Liver (tissue), 9 donors: ENCODE measurements around the gene DDX17. TPM values are rescaled to one million over a fixed set of nuclear protein-coding genes. Genes with fewer than 3 reads are reported as not detected.

Source experiments
- DNase-seq: peaks from one replicate; pipeline ENCODE4 v3.0.0-alpha.2; 2017; ENCODE audit warnings: low spot score
- H3K27ac ChIP-seq, 2 donors: one replicate each; pipeline ENCODE4 v1.7.0; 2013; ENCODE audit warnings: inconsistent platforms in 2 of 2, low read length in 2 of 2, control low read depth in 1 of 2, low read depth in 1 of 2, mild to moderate bottlenecking in 1 of 2
- H3K27me3 ChIP-seq, 4 donors: one replicate each; pipeline versions ENCODE4 v1.6.1 to v1.7.0; 2013; ENCODE audit warnings: low read length in 3 of 4, inconsistent platforms in 1 of 4, mild to moderate bottlenecking in 1 of 4, moderate library complexity in 1 of 4; ENCODE audit not compliant: control insufficient read depth in 4 of 4, insufficient read depth in 4 of 4
- H3K36me3 ChIP-seq, 4 donors: one replicate each; pipeline versions ENCODE4 v1.6.1 to v1.7.0; 2013; ENCODE audit warnings: low read length in 3 of 4, mild to moderate bottlenecking in 3 of 4, low read depth in 1 of 4, moderate library complexity in 1 of 4; ENCODE audit not compliant: control insufficient read depth in 4 of 4, insufficient read depth in 3 of 4
- H3K4me1 ChIP-seq, 4 donors: one replicate each; pipeline versions ENCODE4 v1.6.1 to v1.7.0; 2013; ENCODE audit warnings: low read length in 3 of 4, mild to moderate bottlenecking in 3 of 4, moderate library complexity in 1 of 4; ENCODE audit not compliant: control insufficient read depth in 4 of 4, insufficient read depth in 4 of 4
- H3K4me3 ChIP-seq, 3 donors: one replicate each; pipeline versions ENCODE4 v1.6.1 to v1.7.0; 2013; ENCODE audit warnings: low read length in 3 of 3, control low read depth in 1 of 3, low read depth in 1 of 3, mild to moderate bottlenecking in 1 of 3
- H3K9ac ChIP-seq, 2 donors: one replicate each; pipeline ENCODE4 v1.7.0; 2013; ENCODE audit warnings: low read length in 2 of 2, mild to moderate bottlenecking in 2 of 2, moderate library complexity in 2 of 2, control low read depth in 1 of 2, low read depth in 1 of 2
- H3K9me3 ChIP-seq, 4 donors: one replicate each; pipeline versions ENCODE4 v1.6.1 to v1.7.0; 2013; ENCODE audit warnings: low read length in 3 of 4; ENCODE audit not compliant: control insufficient read depth in 4 of 4
- EGR1 ChIP-seq, 2 donors: IDR thresholded peaks; 2 replicates each; pipeline ENCODE4 v1.6.1; 2016 to 2018; ENCODE audit warnings: antibody characterized with exemption in 2 of 2, low read depth in 2 of 2
- FOXA1 ChIP-seq: IDR thresholded peaks from 2 replicates; pipeline ENCODE4 v1.6.1; 2016; ENCODE audit warnings: antibody characterized with exemption
- FOXA2 ChIP-seq: IDR thresholded peaks from 2 replicates; pipeline ENCODE4 v1.6.1; 2016; ENCODE audit warnings: antibody characterized with exemption
- HNF4A ChIP-seq, 2 donors: conservative IDR thresholded peaks; 2 replicates each; pipeline ENCODE4 v1.6.1; 2016; ENCODE audit warnings: antibody characterized with exemption in 2 of 2, mild to moderate bottlenecking in 2 of 2
- HNF4G ChIP-seq: IDR thresholded peaks from 2 replicates; pipeline ENCODE4 v1.6.1; 2016; ENCODE audit warnings: antibody characterized with exemption
- JUND ChIP-seq, 2 donors: IDR thresholded peaks; 2 replicates each; pipeline ENCODE4 v1.6.1; 2016; ENCODE audit warnings: antibody characterized with exemption in 2 of 2
- NR2F2 ChIP-seq: IDR thresholded peaks from 2 replicates; pipeline ENCODE4 v1.6.1; 2016; ENCODE audit warnings: antibody characterized with exemption
- RAD21 ChIP-seq, 2 donors: IDR thresholded peaks; 2 replicates each; pipeline ENCODE4 v1.6.1; 2016; ENCODE audit warnings: antibody characterized with exemption in 2 of 2, mild to moderate bottlenecking in 2 of 2
- RXRA ChIP-seq, 2 donors: IDR thresholded peaks; 2 replicates each; pipeline ENCODE4 v1.6.1; 2017 to 2018; ENCODE audit warnings: antibody characterized with exemption in 2 of 2, mild to moderate bottlenecking in 1 of 2
- SP1 ChIP-seq: IDR thresholded peaks from 2 replicates; pipeline ENCODE4 v1.6.1; 2018; ENCODE audit warnings: antibody characterized with exemption, mild to moderate bottlenecking
- TAF1 ChIP-seq: conservative IDR thresholded peaks from 2 replicates; pipeline ENCODE4 v1.6.1; 2016; ENCODE audit warnings: antibody characterized with exemption, mild to moderate bottlenecking
- YY1 ChIP-seq: IDR thresholded peaks from 2 replicates; pipeline ENCODE4 v1.6.1; 2016; ENCODE audit warnings: antibody characterized with exemption, mild to moderate bottlenecking
- WGBS: extraction: QIAGEN DNeasy Blood & Tissue Kit; methylation state at CpG from one replicate; pipeline ENCODE4 v1.1.7; 2013; 5-methylcytosine and 5-hydroxymethylcytosine counted together
- polyA plus RNA-seq, 2 donors: library from polyadenylated mRNA; stranded (reverse) in 1 of 2; unstranded in 1 of 2; fragments of 200-250 nt in 1 of 2; fragments of >200 nt in 1 of 2; fragmentation: Nextera tagmentation in 1 of 2; extraction: Ambion mirVana in 1 of 2; gene quantifications; one replicate each; pipeline versions ENCODE4 v1.2.1 to v1.2.3, GENCODE V29; 2013 to 2015
- total RNA-seq, 2 donors: library from RNA; depleted of rRNA; stranded (reverse); fragments of >200 nt; gene quantifications; one replicate each; pipeline ENCODE4 v1.2.3, GENCODE V29; 2014
- TF ChIP-seq, protein P1 (sequence below): IDR thresholded peaks from 2 replicates; pipeline ENCODE4 v1.6.1; 2016; ENCODE audit warnings: antibody characterized with exemption
- TF ChIP-seq, protein P2 (sequence below): IDR thresholded peaks from 2 replicates; pipeline ENCODE4 v1.6.1; 2016; ENCODE audit warnings: antibody characterized with exemption
- TF ChIP-seq, protein P3 (sequence below): IDR thresholded peaks from 2 replicates; pipeline ENCODE4 v1.6.1; 2016; ENCODE audit warnings: antibody characterized with exemption
- TF ChIP-seq, protein P4 (sequence below): IDR thresholded peaks from 2 replicates; pipeline ENCODE4 v1.6.1; 2016; ENCODE audit warnings: antibody characterized with exemption, mild to moderate bottlenecking
- TF ChIP-seq, protein P5 (sequence below): fragments of 150-350 bp; IDR thresholded peaks from 2 replicates; pipeline ENCODE4 v1.5.1; 2017; ENCODE audit warnings: improper control_type of control experiment, low read depth, low read length; ENCODE audit not compliant: missing input control
- donor health status: healthy.
- donor health status: healthy.
- donor health status: healthy.
- donor health status: healthy.
- donor health status: healthy.

DDX17 gene
- total and polyA plus RNA-seq, 4 donors: 46.3 to 451 (median 173) TPM

DNA sequence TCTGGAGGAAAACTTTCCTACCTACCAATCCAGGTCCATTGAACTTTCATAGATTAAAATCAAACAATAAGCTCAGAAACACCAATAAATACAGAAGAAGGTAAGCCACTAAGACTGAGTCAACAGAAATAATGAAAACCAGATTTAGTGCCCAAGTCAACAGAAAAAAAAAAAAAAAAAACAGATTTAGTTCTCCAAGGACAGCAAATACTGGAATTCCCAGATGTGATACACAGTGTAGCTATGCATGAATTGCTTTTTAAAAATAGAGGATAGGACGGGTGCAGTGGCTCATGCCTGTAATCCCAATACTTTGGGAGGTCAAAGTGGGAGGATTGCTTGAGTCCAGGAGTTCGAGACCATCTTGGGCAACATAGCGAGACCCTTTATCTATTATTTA is 48.2 kb upstream of the DDX17 start:
- TF ChIP-seq FOXA1 (no peak), FOXA2 (no peak), EGR1 (IDR thresholded peaks at IDR 0.05; ENCODE audit: low read depth in 2 of 2) (no peak), HNF4A (conservative IDR thresholded peaks at IDR 0.05) (no peak), NR2F2 (no peak), JUND (IDR thresholded peaks at IDR 0.05) (no peak)
- TF ChIP-seq, protein P1, sequence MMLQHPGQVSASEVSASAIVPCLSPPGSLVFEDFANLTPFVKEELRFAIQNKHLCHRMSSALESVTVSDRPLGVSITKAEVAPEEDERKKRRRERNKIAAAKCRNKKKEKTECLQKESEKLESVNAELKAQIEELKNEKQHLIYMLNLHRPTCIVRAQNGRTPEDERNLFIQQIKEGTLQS: no peak
- TF ChIP-seq, protein P2, sequence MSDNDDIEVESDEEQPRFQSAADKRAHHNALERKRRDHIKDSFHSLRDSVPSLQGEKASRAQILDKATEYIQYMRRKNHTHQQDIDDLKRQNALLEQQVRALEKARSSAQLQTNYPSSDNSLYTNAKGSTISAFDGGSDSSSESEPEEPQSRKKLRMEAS: no peak
- no peak overlapping the region for H3K4me3 ChIP-seq
- H3K9me3 ChIP-seq: no peaks in the 10 kb centered on the region
- H3K27me3 ChIP-seq: no peaks in the 10 kb centered on the region
- H3K9ac ChIP-seq: no peak overlapping the region
- DNase-seq: no peak
- no peaks in the 10 kb centered on the region for H3K36me3 ChIP-seq
- H3K27ac ChIP-seq: no peak overlapping the region
- no peaks in the 10 kb centered on the region for H3K4me1 ChIP-seq
- 96% methylated on average over 3 of the region's 3 CpGs for WGBS

DNA sequence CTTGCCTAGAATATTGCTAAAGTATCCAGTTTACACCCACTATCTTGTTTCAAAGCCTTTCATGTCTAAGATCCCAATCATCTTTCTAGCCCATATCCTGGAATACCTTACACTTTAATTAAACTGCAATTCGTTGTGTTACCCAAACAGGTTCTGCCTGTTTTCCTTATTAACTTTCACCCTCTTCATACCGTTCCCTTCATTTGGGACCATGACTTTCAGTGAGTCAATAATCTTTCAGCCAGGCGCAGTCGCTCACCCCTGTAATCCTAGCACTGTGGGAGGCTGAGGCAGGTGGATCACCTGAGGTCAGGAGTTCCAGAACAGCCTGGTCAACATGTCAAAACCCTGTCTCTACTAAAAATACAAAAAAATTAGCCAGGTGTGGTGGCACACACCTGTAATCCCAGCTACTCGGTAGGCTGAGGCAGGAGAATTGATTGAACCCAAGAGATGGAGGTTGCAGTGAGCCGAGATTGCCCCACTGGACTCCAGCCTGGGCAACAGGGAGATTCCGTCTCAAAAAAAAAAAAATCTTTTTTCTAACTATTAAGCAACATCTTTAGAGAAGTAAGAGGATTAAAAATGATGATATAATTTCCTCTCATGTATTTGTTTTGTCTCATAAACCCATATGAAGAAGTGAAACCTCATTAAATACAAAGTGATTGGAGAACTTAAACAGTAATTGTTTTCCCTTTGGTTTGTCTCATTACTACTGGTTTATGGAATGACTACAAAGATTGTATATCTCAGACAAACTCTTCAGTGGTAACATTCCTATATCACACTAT is 43.2 kb upstream of the DDX17 start:
- H3K9ac ChIP-seq: no peak overlapping the region
- TF ChIP-seq EGR1 (IDR thresholded peaks at IDR 0.05; ENCODE audit: low read depth in 2 of 2) (no peak), RAD21 (IDR thresholded peaks at IDR 0.05) (no peak), SP1 (no peak), JUND (IDR thresholded peaks at IDR 0.05) (no peak), YY1 (no peak), TAF1 (no peak), RXRA (IDR thresholded peaks at IDR 0.05) (no peak), FOXA2 (no peak), NR2F2 (no peak), HNF4G (no peak), FOXA1 (no peak)
- TF ChIP-seq, protein P1: no peak
- TF ChIP-seq, protein P2: no peak
- TF ChIP-seq, protein P3, sequence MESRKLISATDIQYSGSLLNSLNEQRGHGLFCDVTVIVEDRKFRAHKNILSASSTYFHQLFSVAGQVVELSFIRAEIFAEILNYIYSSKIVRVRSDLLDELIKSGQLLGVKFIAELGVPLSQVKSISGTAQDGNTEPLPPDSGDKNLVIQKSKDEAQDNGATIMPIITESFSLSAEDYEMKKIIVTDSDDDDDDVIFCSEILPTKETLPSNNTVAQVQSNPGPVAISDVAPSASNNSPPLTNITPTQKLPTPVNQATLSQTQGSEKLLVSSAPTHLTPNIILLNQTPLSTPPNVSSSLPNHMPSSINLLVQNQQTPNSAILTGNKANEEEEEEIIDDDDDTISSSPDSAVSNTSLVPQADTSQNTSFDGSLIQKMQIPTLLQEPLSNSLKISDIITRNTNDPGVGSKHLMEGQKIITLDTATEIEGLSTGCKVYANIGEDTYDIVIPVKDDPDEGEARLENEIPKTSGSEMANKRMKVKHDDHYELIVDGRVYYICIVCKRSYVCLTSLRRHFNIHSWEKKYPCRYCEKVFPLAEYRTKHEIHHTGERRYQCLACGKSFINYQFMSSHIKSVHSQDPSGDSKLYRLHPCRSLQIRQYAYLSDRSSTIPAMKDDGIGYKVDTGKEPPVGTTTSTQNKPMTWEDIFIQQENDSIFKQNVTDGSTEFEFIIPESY: no peak
- TF ChIP-seq, protein P4, sequence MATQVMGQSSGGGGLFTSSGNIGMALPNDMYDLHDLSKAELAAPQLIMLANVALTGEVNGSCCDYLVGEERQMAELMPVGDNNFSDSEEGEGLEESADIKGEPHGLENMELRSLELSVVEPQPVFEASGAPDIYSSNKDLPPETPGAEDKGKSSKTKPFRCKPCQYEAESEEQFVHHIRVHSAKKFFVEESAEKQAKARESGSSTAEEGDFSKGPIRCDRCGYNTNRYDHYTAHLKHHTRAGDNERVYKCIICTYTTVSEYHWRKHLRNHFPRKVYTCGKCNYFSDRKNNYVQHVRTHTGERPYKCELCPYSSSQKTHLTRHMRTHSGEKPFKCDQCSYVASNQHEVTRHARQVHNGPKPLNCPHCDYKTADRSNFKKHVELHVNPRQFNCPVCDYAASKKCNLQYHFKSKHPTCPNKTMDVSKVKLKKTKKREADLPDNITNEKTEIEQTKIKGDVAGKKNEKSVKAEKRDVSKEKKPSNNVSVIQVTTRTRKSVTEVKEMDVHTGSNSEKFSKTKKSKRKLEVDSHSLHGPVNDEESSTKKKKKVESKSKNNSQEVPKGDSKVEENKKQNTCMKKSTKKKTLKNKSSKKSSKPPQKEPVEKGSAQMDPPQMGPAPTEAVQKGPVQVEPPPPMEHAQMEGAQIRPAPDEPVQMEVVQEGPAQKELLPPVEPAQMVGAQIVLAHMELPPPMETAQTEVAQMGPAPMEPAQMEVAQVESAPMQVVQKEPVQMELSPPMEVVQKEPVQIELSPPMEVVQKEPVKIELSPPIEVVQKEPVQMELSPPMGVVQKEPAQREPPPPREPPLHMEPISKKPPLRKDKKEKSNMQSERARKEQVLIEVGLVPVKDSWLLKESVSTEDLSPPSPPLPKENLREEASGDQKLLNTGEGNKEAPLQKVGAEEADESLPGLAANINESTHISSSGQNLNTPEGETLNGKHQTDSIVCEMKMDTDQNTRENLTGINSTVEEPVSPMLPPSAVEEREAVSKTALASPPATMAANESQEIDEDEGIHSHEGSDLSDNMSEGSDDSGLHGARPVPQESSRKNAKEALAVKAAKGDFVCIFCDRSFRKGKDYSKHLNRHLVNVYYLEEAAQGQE: no peak
- TF ChIP-seq, protein P5, sequence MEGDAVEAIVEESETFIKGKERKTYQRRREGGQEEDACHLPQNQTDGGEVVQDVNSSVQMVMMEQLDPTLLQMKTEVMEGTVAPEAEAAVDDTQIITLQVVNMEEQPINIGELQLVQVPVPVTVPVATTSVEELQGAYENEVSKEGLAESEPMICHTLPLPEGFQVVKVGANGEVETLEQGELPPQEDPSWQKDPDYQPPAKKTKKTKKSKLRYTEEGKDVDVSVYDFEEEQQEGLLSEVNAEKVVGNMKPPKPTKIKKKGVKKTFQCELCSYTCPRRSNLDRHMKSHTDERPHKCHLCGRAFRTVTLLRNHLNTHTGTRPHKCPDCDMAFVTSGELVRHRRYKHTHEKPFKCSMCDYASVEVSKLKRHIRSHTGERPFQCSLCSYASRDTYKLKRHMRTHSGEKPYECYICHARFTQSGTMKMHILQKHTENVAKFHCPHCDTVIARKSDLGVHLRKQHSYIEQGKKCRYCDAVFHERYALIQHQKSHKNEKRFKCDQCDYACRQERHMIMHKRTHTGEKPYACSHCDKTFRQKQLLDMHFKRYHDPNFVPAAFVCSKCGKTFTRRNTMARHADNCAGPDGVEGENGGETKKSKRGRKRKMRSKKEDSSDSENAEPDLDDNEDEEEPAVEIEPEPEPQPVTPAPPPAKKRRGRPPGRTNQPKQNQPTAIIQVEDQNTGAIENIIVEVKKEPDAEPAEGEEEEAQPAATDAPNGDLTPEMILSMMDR: no peak
- no peaks in the 10 kb centered on the region for H3K4me1 ChIP-seq
- 84% methylated on average over 7 of the region's 7 CpGs for WGBS
- H3K9me3 ChIP-seq: no peaks in the 10 kb centered on the region
- H3K36me3 ChIP-seq: no peaks in the 10 kb centered on the region
- DNase-seq: no peak
- no peaks in the 10 kb centered on the region for H3K27me3 ChIP-seq
- no peak overlapping the region for H3K27ac ChIP-seq
- no peak overlapping the region for H3K4me3 ChIP-seq
